SH-SY5Y (cell line): Measurements from ENCODE around the gene TPM1.

Source experiments
- GATA2 ChIP-seq: IDR thresholded peaks from 2 replicates; pipeline ENCODE4 v1.6.1; 2011; ENCODE audit warnings: mild to moderate bottlenecking, low read depth, low read length
- GATA3 ChIP-seq: IDR thresholded peaks from 2 replicates; pipeline ENCODE4 v1.6.1; 2011; ENCODE audit warnings: low read depth, mild to moderate bottlenecking, low read length, moderate library complexity

Gene TPM1

GRCh38 chr15:63065262-63066221, 23.0 kb downstream of the TPM1 start:
- TF ChIP-seq GATA2 (no peak), GATA3 (no peak)

- TF ChIP-seq GATA3 (no peak), GATA2 (no peak)
These were observed 23.7 kb downstream of the TPM1 start for GRCh38 chr15:63066272-63066671.

DNA sequence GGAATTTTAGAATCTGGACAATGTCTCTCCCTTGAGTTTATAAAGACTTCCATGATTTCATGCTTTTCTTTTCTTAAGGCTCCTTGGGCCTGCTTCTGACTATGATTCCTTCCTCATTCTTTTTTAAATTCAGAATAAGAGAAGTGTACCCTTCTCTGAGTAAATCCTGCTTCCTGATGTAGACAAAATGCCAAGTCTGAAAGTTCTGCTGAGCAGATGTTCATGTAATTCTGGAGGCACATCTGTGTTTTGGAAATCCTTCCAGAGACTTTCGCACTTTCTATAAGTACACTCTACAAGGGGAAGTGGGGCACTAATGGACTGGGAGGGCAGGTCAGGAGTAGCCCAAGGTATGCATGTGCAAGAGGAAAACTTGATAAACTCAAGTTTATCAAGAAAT, 24.8 kb downstream of the TPM1 start:
- TF ChIP-seq GATA3 (no peak), GATA2 (no peak)

DNA sequence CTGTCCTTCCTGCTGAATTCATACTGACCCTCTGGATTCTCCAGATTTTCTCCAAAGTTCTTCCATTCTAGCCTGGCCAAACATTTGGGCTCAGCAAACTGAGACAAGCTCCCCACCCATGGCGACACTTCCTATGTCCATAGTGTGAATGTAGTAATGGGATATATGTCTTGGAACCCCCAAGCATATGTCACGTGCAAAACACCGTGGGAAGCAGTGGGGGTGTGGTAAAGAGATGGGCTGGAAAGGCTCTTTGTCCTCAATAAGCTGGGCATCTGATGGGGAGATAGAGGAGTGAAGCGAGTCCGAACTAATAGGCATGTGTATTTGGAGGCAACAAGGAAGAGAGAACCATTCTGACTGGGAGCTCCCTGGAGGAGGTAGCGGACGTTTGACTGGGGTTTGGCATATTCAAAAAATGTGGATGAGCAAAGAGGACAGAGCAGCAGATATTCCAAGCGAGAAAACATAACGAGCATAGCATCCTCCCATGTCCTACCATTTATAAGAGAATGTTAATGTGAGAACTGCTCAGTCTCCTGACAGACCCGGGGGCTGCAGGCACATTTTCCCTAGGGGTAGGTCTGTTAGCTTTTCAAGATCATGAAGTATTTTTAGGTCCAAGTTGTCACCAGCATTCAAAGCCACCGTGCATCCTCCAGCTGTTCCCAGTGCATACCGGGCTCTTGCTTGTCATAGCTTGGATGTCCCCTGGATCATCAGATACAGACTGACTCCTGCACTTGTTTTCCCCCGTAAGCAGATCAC, 25.6 kb downstream of the TPM1 start:
- no peak for TF ChIP-seq GATA3

DNA sequence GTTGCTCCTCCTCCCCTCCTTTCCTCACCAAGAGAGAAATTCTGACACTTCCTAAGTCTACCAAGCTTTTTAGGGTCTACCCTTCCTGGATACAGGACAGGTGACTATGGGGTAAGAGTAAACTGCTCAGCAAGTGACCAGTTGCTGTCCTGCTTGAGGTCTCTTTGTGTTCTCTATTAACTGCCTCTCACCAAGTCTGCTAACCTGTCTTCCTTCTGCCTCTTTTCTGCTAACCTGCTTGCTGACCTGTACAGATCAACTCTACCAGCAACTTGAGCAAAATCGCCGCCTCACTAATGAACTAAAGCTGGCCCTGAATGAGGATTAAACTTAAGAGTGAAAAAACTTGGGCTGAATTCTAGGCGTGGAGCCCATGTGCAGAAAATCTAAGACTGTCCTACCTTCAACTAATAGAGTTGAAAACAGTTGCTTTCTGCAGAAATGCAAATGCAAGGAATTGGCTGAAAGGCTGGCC, 27.1 kb downstream of the TPM1 start:
- TF ChIP-seq GATA3 = no peak
- TF ChIP-seq GATA2 = no peak

GRCh38 chr15:63070681-63071129, 28.2 kb downstream of the TPM1 start:
- TF ChIP-seq GATA3 = no peak
- no peak for TF ChIP-seq GATA2

DNA sequence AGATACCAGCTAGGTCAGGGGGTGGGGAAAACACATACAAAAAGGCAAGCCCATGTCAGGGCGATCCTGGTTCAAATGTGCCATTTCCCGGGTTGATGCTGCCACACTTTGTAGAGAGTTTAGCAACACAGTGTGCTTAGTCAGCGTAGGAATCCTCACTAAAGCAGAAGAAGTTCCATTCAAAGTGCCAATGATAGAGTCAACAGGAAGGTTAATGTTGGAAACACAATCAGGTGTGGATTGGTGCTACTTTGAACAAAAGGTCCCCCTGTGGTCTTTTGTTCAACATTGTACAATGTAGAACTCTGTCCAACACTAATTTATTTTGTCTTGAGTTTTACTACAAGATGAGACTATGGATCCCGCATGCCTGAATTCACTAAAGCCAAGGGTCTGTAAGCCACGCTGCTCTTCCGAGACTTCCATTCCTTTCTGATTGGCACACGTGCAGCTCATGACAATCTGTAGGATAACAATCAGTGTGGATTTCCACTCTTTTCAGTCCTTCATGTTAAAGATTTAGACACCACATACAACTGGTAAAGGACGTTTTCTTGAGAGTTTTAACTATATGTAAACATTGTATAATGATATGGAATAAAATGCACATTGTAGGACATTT, 28.9 kb downstream of the TPM1 start:
- TF ChIP-seq GATA2 = no peak
- TF ChIP-seq GATA3 = no peak

DNA sequence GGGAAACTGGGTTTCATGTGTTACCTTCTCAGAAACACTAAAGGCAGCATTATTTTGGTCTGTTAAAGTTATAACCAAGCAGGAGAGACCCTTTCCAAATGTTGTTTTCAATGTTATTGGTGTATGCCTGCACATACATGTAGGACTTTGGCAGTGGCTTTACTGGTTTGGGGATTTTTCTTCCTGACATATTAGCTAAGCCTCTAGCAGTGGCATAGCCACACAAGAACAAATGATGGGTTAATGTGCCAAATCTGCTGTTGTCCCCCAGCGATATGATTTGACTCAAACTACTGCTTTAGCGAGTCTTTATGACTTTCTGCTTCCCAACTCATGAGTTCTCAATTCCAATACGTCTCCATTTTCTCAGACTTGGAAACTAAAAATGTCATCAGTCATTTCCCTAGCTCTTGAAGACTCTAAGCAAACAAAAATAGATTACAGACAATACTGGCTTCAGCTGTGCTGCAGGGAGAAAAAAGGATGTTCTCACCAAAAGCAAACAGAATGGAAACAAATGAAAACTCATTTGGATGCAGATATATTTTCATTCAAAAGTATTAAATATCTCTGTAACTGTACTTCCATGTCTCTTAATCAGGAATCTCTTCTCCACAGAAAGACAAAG, 29.6 kb downstream of the TPM1 start:
- TF ChIP-seq GATA2 (no peak), GATA3 (no peak)

GRCh38 chr15:63072809-63073277, 30.3 kb downstream of the TPM1 start:
- no peak for TF ChIP-seq GATA2

GRCh38 chr15:63073497-63074172, 31.1 kb downstream of the TPM1 start:
- TF ChIP-seq GATA3 (no peak), GATA2 (no peak)

- TF ChIP-seq GATA2 (no peak), GATA3 (no peak)
These were observed 32.8 kb downstream of the TPM1 start for GRCh38 chr15:63075015-63075983.
